WTC11 (cell line): Measurements from ENCODE around the gene NRG2. TPM values are rescaled to one million over a fixed set of nuclear protein-coding genes. Genes with fewer than 3 reads are reported as not detected.

Experiments used
- ATAC-seq: fragments of 200-7000 bp; cut with Tn5 transposase; 2 replicates; pipeline ENCODE4 v1.10.0; 2021; ENCODE audit warnings: mild to moderate bottlenecking, moderate library complexity
- CTCF ChIA-PET: fragments of 300-600 bp; sonication (Branson Sonifier 250); formaldehyde crosslinking; loops from one replicate; lab custom pipeline; 2021; ENCODE audit warnings: antibody characterized with exemption; lab: Charles Lee
- POLR2A ChIA-PET: fragments of 350-600 bp; sonication (Branson Sonifier 250); formaldehyde crosslinking; loops from one replicate; lab custom pipeline; 2021; ENCODE audit warnings: antibody characterized with exemption; lab: Charles Lee
- DNase-seq: peaks from one replicate; pipeline ENCODE4 v3.0.0; 2021; ENCODE audit warnings: low spot score
- H3K27ac Mint-ChIP-seq: 2 replicates; pipeline ENCODE4 v1.8.0; 2021; ENCODE audit warnings: mixed read lengths
- H3K27me3 Mint-ChIP-seq: 2 replicates; pipeline ENCODE4 v1.8.0; 2021; ENCODE audit warnings: low read depth, mild to moderate bottlenecking, moderate library complexity, mixed read lengths
- H3K36me3 Mint-ChIP-seq: 2 replicates; pipeline ENCODE4 v1.8.0; 2021; ENCODE audit warnings: mixed read lengths
- H3K4me1 Mint-ChIP-seq: 2 replicates; pipeline ENCODE4 v1.8.0; 2022; ENCODE audit warnings: mixed read lengths
- H3K4me3 Mint-ChIP-seq: 2 replicates; pipeline ENCODE4 v1.8.0; 2021; ENCODE audit warnings: mild to moderate bottlenecking, moderate library complexity, mixed read lengths
- H3K9me3 Mint-ChIP-seq: 2 replicates; pipeline ENCODE4 v1.8.0; 2021; ENCODE audit warnings: mixed read lengths
- E2F4 ChIP-seq: sonication (generic); formaldehyde crosslinking; IDR thresholded peaks from 2 replicates; pipeline ENCODE4 v1.8.1; 2022; ENCODE audit warnings: low read depth, mild to moderate bottlenecking, moderate library complexity, missing genetic modification reagents, borderline replicate concordance
- FOXJ3 ChIP-seq: sonication (generic); formaldehyde crosslinking; IDR thresholded peaks from 2 replicates; pipeline ENCODE4 v1.9.0; 2021; ENCODE audit warnings: missing genetic modification reagents, mild to moderate bottlenecking, borderline replicate concordance
- FOXK1 ChIP-seq: sonication (generic); formaldehyde crosslinking; IDR thresholded peaks from 2 replicates; pipeline ENCODE4 v1.8.0; 2022; ENCODE audit warnings: mild to moderate bottlenecking, moderate library complexity, missing genetic modification reagents
- FOXP4 ChIP-seq: sonication (generic); formaldehyde crosslinking; IDR thresholded peaks from 2 replicates; pipeline ENCODE4 v1.8.0; 2022; ENCODE audit warnings: mild to moderate bottlenecking, missing genetic modification reagents
- GRHL2 ChIP-seq: fragments of 250-450 bp; sonication (Bioruptor Pico); IDR thresholded peaks from 2 replicates; pipeline ENCODE4 v1.8.0; 2022; ENCODE audit warnings: mild to moderate bottlenecking, moderate library complexity; ENCODE audit not compliant: insufficient replicate concordance, severe bottlenecking
- IRF2 ChIP-seq: sonication (generic); formaldehyde crosslinking; IDR thresholded peaks from 2 replicates; pipeline ENCODE4 v1.8.0; 2022; ENCODE audit warnings: low read depth, missing genetic modification reagents, borderline replicate concordance
- KAT7 ChIP-seq: sonication (generic); formaldehyde crosslinking; IDR thresholded peaks from 2 replicates; pipeline ENCODE4 v1.8.1; 2023; ENCODE audit warnings: missing genetic modification reagents, mild to moderate bottlenecking, borderline replicate concordance
- MYBL2 ChIP-seq: sonication (generic); formaldehyde crosslinking; IDR thresholded peaks from 2 replicates; pipeline ENCODE4 v1.8.1; 2023; ENCODE audit warnings: mild to moderate bottlenecking, moderate library complexity, missing genetic modification reagents
- NFATC4 ChIP-seq: fragments of 250-450 bp; sonication (Bioruptor Pico); IDR thresholded peaks from 2 replicates; pipeline ENCODE4 v1.9.0; 2021; ENCODE audit warnings: mild to moderate bottlenecking
- NFYB ChIP-seq: sonication (generic); formaldehyde crosslinking; conservative IDR thresholded peaks from 2 replicates; pipeline ENCODE4 v1.8.0; 2022; ENCODE audit warnings: low read depth, missing genetic modification reagents
- OVOL2 ChIP-seq: fragments of 250-450 bp; sonication (Bioruptor Pico); IDR thresholded peaks from 2 replicates; pipeline ENCODE4 v1.9.0; 2021; ENCODE audit warnings: mild to moderate bottlenecking, borderline replicate concordance
- TEAD4 ChIP-seq: sonication (generic); formaldehyde crosslinking; IDR thresholded peaks from 2 replicates; pipeline ENCODE4 v1.8.0; 2022; ENCODE audit warnings: mild to moderate bottlenecking, missing genetic modification reagents
- TP53 ChIP-seq: sonication (generic); formaldehyde crosslinking; IDR thresholded peaks from 2 replicates; pipeline ENCODE4 v1.8.1; 2023; ENCODE audit warnings: mild to moderate bottlenecking, missing genetic modification reagents
- total RNA-seq: library from RNA; stranded (reverse); gene quantifications from 3 replicates; pipeline ENCODE4 v1.2.3, GENCODE V29; 2021
- TF ChIP-seq, protein P1 (sequence below): sonication (generic); formaldehyde crosslinking; IDR thresholded peaks from 2 replicates; pipeline ENCODE4 v1.8.0; 2023; ENCODE audit warnings: missing genetic modification reagents
- TF ChIP-seq, protein P2 (sequence below): sonication (generic); formaldehyde crosslinking; IDR thresholded peaks from 2 replicates; pipeline ENCODE4 v1.8.1; 2022; ENCODE audit warnings: missing genetic modification reagents, borderline replicate concordance
- TF ChIP-seq, protein P3 (sequence below): fragments of 250-450 bp; sonication (Bioruptor Pico); IDR thresholded peaks from 2 replicates; pipeline ENCODE4 v2.1.2; 2022; ENCODE audit warnings: mild to moderate bottlenecking, moderate library complexity
- TF ChIP-seq, protein P4 (sequence below): fragments of 250-450 bp; sonication (Bioruptor Pico); IDR thresholded peaks from 2 replicates; pipeline ENCODE4 v1.9.0; 2021; ENCODE audit warnings: moderate library complexity, mild to moderate bottlenecking, inconsistent platforms, borderline replicate concordance
- TF ChIP-seq, protein P5 (sequence below): fragments of 200-600 bp; IDR thresholded peaks from 2 replicates; pipeline ENCODE4 v1.8.0; 2022; ENCODE audit warnings: antibody characterized with exemption
- TF ChIP-seq, protein P6 (sequence below): sonication (generic); formaldehyde crosslinking; conservative IDR thresholded peaks from 2 replicates; pipeline ENCODE4 v1.8.1; 2023; ENCODE audit warnings: mild to moderate bottlenecking, low read depth, missing genetic modification reagents, moderate library complexity

NRG2 gene
- total RNA-seq, 1 experiment from 2014 or later, result 0.44 TPM

- no peak overlapping the region for H3K4me3 Mint-ChIP-seq
- no peak overlapping the region for H3K27ac Mint-ChIP-seq
- DNase-seq (no peak), ATAC-seq (no peak)
- TF ChIP-seq, protein P1, sequence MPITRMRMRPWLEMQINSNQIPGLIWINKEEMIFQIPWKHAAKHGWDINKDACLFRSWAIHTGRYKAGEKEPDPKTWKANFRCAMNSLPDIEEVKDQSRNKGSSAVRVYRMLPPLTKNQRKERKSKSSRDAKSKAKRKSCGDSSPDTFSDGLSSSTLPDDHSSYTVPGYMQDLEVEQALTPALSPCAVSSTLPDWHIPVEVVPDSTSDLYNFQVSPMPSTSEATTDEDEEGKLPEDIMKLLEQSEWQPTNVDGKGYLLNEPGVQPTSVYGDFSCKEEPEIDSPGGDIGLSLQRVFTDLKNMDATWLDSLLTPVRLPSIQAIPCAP (CRISPR knock-in tag), result no peak
- TF ChIP-seq KAT7 (no peak), FOXP4 (CRISPR knock-in tag) (no peak), TEAD4 (CRISPR knock-in tag) (no peak)
- TF ChIP-seq, protein P2, sequence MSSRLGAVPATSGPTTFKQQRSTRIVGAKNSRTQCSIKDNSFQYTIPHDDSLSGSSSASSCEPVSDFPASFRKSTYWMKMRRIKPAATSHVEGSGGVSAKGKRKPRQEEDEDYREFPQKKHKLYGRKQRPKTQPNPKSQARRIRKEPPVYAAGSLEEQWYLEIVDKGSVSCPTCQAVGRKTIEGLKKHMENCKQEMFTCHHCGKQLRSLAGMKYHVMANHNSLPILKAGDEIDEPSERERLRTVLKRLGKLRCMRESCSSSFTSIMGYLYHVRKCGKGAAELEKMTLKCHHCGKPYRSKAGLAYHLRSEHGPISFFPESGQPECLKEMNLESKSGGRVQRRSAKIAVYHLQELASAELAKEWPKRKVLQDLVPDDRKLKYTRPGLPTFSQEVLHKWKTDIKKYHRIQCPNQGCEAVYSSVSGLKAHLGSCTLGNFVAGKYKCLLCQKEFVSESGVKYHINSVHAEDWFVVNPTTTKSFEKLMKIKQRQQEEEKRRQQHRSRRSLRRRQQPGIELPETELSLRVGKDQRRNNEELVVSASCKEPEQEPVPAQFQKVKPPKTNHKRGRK, result no peak
- H3K4me1 Mint-ChIP-seq, result peaks cover 7% of the 10 kb centered on the region
- H3K27me3 Mint-ChIP-seq, result peaks cover 94% of the 10 kb centered on the region
- ChIA-PET CTCF (interaction anchor here (0.6 to 1.5 kb wide), 3 partner anchors 68 to 189 kb away, joined by 4 to 5 read pairs (median 4); no protein-coding TSS in a partner anchor), POLR2A (no interaction called here)
- no peaks in the 10 kb centered on the region for H3K36me3 Mint-ChIP-seq
- H3K9me3 Mint-ChIP-seq, result no peaks in the 10 kb centered on the region
These were observed 7.2 kb downstream of the NRG2 start for GRCh38 chr5:140035881-140036280.

DNA sequence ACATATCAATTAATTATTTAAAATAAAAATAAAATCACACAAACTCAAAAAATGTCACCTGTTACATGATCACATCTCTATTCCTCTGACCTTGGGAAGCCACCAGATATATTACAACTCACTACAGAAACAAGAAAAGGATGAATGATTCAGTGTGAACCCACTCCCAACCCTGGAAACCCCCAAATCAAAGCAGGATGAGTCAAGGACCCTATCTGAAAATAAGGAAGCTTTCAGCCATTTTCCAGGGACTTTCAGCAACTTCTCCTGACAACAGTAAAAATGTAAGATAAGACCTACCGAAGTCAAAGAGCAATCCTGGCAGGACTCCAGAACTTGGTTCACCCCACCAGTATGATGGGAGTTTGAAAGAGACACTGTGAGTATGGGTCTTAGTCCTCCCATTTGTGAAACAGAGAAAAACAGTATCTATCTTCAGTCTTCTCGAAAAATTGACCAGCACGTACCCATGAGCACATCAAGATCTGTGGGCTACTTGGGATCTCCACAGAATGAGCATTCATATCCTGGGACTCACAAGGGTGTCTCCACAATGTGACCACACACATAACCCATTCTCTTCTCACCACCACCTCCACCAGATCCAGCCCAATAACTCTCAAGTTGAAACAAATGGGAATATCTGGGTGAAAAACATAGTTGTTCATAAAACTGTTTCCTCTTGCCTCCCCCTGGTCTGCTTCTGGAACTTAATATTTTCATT lies 9.9 kb downstream of the NRG2 start:
- no peaks in the 10 kb centered on the region for H3K9me3 Mint-ChIP-seq
- TF ChIP-seq NFYB (CRISPR knock-in tag), result no peak
- no peak for TF ChIP-seq TP53 (CRISPR knock-in tag)
- no peak for TF ChIP-seq MYBL2 (CRISPR knock-in tag)
- no peak for TF ChIP-seq OVOL2 (CRISPR knock-in tag)
- TF ChIP-seq, protein P3, sequence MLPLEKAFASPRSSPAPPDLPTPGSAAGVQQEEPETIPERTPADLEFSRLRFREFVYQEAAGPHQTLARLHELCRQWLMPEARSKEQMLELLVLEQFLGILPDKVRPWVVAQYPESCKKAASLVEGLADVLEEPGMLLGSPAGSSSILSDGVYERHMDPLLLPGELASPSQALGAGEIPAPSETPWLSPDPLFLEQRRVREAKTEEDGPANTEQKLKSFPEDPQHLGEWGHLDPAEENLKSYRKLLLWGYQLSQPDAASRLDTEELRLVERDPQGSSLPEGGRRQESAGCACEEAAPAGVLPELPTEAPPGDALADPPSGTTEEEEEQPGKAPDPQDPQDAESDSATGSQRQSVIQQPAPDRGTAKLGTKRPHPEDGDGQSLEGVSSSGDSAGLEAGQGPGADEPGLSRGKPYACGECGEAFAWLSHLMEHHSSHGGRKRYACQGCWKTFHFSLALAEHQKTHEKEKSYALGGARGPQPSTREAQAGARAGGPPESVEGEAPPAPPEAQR (CRISPR knock-in tag), result no peak
- TF ChIP-seq FOXK1 (CRISPR knock-in tag), result no peak
- no peak for TF ChIP-seq FOXJ3
- no peak overlapping the region for H3K4me3 Mint-ChIP-seq
- ATAC-seq (no peak), DNase-seq (no peak)
- H3K36me3 Mint-ChIP-seq, result no peaks in the 10 kb centered on the region
- H3K27ac Mint-ChIP-seq, result no peak overlapping the region
- peaks cover under 1% of the 10 kb centered on the region; the same call in 1 of the 2 replicates for H3K4me1 Mint-ChIP-seq
- H3K27me3 Mint-ChIP-seq, result peaks cover 93% of the 10 kb centered on the region
- ChIA-PET POLR2A (no interaction called here), CTCF (no interaction called here)

DNA sequence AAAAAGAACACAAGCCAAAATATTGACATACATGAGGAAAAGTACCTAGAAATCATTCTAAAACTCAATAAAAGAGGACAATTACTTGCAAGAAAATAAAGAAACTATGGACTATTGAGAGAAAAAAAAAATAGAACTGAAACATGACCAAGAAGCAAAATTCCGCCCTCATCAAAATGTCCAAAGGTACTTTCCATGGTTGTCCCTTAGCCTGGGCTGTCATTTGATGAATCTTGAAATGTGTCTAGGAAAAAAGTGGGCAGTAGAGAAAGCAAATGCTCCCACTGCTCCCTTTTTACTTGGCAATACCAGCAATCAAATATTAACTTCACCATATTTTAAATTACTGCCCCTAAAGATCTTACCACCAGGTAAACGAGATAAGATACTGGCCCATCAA lies 10.8 kb downstream of the NRG2 start:
- Mint-ChIP-seq H3K4me1 (no peaks in the 10 kb centered on the region), H3K27ac (no peak overlapping the region), H3K9me3 (no peaks in the 10 kb centered on the region), H3K36me3 (no peaks in the 10 kb centered on the region), H3K4me3 (no peak overlapping the region), H3K27me3 (peaks cover 94% of the 10 kb centered on the region)
- ChIA-PET CTCF (no interaction called here), POLR2A (no interaction called here)
- ATAC-seq (no peak), DNase-seq (no peak)
- TF ChIP-seq, protein P4, sequence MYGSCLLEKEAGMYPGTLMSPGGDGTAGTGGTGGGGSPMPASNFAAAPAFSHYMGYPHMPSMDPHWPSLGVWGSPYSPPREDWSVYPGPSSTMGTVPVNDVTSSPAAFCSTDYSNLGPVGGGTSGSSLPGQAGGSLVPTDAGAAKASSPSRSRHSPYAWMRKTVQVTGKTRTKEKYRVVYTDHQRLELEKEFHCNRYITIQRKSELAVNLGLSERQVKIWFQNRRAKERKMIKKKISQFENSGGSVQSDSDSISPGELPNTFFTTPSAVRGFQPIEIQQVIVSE (CRISPR knock-in tag), result no peak
- TF ChIP-seq IRF2 (no peak), GRHL2 (no peak), NFATC4 (no peak), E2F4 (CRISPR knock-in tag) (no peak)
- TF ChIP-seq, protein P5, sequence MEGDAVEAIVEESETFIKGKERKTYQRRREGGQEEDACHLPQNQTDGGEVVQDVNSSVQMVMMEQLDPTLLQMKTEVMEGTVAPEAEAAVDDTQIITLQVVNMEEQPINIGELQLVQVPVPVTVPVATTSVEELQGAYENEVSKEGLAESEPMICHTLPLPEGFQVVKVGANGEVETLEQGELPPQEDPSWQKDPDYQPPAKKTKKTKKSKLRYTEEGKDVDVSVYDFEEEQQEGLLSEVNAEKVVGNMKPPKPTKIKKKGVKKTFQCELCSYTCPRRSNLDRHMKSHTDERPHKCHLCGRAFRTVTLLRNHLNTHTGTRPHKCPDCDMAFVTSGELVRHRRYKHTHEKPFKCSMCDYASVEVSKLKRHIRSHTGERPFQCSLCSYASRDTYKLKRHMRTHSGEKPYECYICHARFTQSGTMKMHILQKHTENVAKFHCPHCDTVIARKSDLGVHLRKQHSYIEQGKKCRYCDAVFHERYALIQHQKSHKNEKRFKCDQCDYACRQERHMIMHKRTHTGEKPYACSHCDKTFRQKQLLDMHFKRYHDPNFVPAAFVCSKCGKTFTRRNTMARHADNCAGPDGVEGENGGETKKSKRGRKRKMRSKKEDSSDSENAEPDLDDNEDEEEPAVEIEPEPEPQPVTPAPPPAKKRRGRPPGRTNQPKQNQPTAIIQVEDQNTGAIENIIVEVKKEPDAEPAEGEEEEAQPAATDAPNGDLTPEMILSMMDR, result no peak
- TF ChIP-seq, protein P6, sequence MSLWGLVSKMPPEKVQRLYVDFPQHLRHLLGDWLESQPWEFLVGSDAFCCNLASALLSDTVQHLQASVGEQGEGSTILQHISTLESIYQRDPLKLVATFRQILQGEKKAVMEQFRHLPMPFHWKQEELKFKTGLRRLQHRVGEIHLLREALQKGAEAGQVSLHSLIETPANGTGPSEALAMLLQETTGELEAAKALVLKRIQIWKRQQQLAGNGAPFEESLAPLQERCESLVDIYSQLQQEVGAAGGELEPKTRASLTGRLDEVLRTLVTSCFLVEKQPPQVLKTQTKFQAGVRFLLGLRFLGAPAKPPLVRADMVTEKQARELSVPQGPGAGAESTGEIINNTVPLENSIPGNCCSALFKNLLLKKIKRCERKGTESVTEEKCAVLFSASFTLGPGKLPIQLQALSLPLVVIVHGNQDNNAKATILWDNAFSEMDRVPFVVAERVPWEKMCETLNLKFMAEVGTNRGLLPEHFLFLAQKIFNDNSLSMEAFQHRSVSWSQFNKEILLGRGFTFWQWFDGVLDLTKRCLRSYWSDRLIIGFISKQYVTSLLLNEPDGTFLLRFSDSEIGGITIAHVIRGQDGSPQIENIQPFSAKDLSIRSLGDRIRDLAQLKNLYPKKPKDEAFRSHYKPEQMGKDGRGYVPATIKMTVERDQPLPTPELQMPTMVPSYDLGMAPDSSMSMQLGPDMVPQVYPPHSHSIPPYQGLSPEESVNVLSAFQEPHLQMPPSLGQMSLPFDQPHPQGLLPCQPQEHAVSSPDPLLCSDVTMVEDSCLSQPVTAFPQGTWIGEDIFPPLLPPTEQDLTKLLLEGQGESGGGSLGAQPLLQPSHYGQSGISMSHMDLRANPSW (CRISPR knock-in tag), result no peak
